Kidney (tissue), 14 donors: ENCODE data around the gene FAM186B. TPM values are rescaled to one million over a fixed set of nuclear protein-coding genes. Genes with fewer than 3 reads are reported as not detected.
A peak's percentile ranks its signal among the peaks of the same experiment; 100 is the strongest.

Experiments used
- DNase-seq, 5 donors: peaks; one replicate each; pipeline ENCODE4 v3.0.0-alpha.2; 2013 to 2020
- FAIRE-seq: peaks from 2 replicates; lab custom pipeline; 2012; peaks lifted over from hg19 to GRCh38; lab: Jason Lieb, UNC
- H3K27ac ChIP-seq, 2 donors: one replicate each; pipeline ENCODE4 v1.7.0; 2013; ENCODE audit warnings: low read depth in 2 of 2, low read length in 2 of 2, inconsistent platforms in 1 of 2
- H3K27me3 ChIP-seq: one replicate; pipeline ENCODE4 v1.7.1; 2013; ENCODE audit warnings: low read length, inconsistent platforms; ENCODE audit not compliant: control insufficient read depth, insufficient read depth
- H3K36me3 ChIP-seq, 3 donors: one replicate each; pipeline versions ENCODE4 v1.7.0 to v1.7.1; 2013; ENCODE audit warnings: low read length in 3 of 3, control low read depth in 1 of 3, inconsistent platforms in 1 of 3; ENCODE audit not compliant: insufficient read depth in 3 of 3, control insufficient read depth in 2 of 3
- H3K4me1 ChIP-seq, 3 donors: one replicate each; pipeline versions ENCODE4 v1.7.0 to v1.7.1; 2013; ENCODE audit warnings: low read length in 3 of 3, inconsistent platforms in 1 of 3, low read depth in 1 of 3; ENCODE audit not compliant: control insufficient read depth in 2 of 3, insufficient read depth in 2 of 3
- H3K4me3 ChIP-seq, 3 donors: one replicate each; pipeline versions ENCODE4 v1.7.0 to v1.8.1; 2013; ENCODE audit warnings: low read length in 3 of 3, control low read depth in 1 of 3, inconsistent platforms in 1 of 3
- H3K9ac ChIP-seq, 3 donors: one replicate each; pipeline versions ENCODE4 v1.7.0 to v1.7.1; 2013; ENCODE audit warnings: low read length in 3 of 3, control low read depth in 1 of 3, inconsistent platforms in 1 of 3
- H3K9me3 ChIP-seq, 3 donors: one replicate each; pipeline versions ENCODE4 v1.7.0 to v1.7.1; 2013; ENCODE audit warnings: low read length in 3 of 3, control low read depth in 1 of 3, inconsistent platforms in 1 of 3; ENCODE audit not compliant: control insufficient read depth in 2 of 3, insufficient read depth in 1 of 3
- CTCF ChIP-seq: IDR thresholded peaks from 3 replicates; pipeline ENCODE4 v1.5.1; 2012; ENCODE audit warnings: mild to moderate bottlenecking, moderate library complexity, borderline replicate concordance; ENCODE audit not compliant: insufficient read depth; ENCODE audit errors: extremely low read depth
- intact Hi-C: fragments of 100-400 bp; cut with DNase I; formaldehyde crosslinking; loops from one replicate; pipeline ENCODE4 v1.11.1; 2022
- polyA plus RNA-seq: library from polyadenylated mRNA; stranded (reverse); fragments of 350-450 nt; fragmentation: Illumina TruSeq; extraction: RNeasy Lipid Tissue Mini Kit (QIAGEN cat#74804); gene quantifications from one replicate; pipeline ENCODE4 v1.2.3, GENCODE V29; 2014; ENCODE audit warnings: low read depth, low replicate concordance; ENCODE audit not compliant: insufficient read depth
- total RNA-seq: library from RNA; stranded (reverse); fragmentation: NEBNext Ultra II Directional; extraction: Animal tissue kit (Norgen Biotek cat#: 25700); gene quantifications from one replicate; pipeline ENCODE4 v1.2.1, GENCODE V29; 2021
- donor health status: control.
- donor health status: control.
- donor health status: control.
- donor health status: control.
- donor health status: control.
- donor health status: DM: yes; HTN: yes; CAD: no.
- donor health status: Normal renal cell carcinoma (clear cell type).

FAM186B gene
- total and polyA plus RNA-seq, 2 donors from 2014 or later = 0.34 to 0.85 TPM

GRCh38 chr12:49585477-49586459 lies 19.7 kb downstream of the FAM186B start:
- intact Hi-C loops = no loop called here
- Histone ChIP-seq H3K9ac (no peak overlapping the region), H3K4me3 (no peak overlapping the region), H3K4me1 (peaks cover 0 to 14% (median 4%) of the 10 kb centered on the region in 3 donors), H3K9me3 (no peaks in the 10 kb centered on the region), H3K27ac (no peak overlapping the region), H3K27me3 (no peaks in the 10 kb centered on the region), H3K36me3 (no peaks in the 10 kb centered on the region)
- TF ChIP-seq CTCF = no peak
- DNase-seq = no peak
- FAIRE-seq = no peak

- no peak overlapping the region for H3K27ac ChIP-seq
- H3K4me3 ChIP-seq = no peak overlapping the region
- no peaks in the 10 kb centered on the region for H3K27me3 ChIP-seq
- peaks cover 0 to 18% (median 6%) of the 10 kb centered on the region in 3 donors for H3K4me1 ChIP-seq
- DNase-seq = peak in 1 of 5 donors; percentile 22
- H3K9me3 ChIP-seq = no peaks in the 10 kb centered on the region
- H3K9ac ChIP-seq = no peak overlapping the region
- FAIRE-seq = no peak
- intact Hi-C loops = no loop called here
- no peak for TF ChIP-seq CTCF
- H3K36me3 ChIP-seq = no peaks in the 10 kb centered on the region
These were observed 20.8 kb downstream of the FAM186B start for GRCh38 chr12:49584591-49584990.

GRCh38 chr12:49583366-49584094 lies 21.9 kb downstream of the FAM186B start:
- intact Hi-C loops = no loop called here
- H3K4me3 ChIP-seq = no peak overlapping the region
- peak overlapping the region in 1 of 2 donors; percentile 38 for H3K27ac ChIP-seq

More at GRCh38 chr12:49583366-49584094, 21.9 kb downstream of the FAM186B start:
- H3K9me3 ChIP-seq = no peaks in the 10 kb centered on the region
- no peak for TF ChIP-seq CTCF
- H3K27me3 ChIP-seq = no peaks in the 10 kb centered on the region
- DNase-seq (peak in 1 of 5 donors; percentile 14), FAIRE-seq (no peak)
- H3K9ac ChIP-seq = no peak overlapping the region
- no peaks in the 10 kb centered on the region for H3K36me3 ChIP-seq
- peaks cover 0 to 18% (median 6%) of the 10 kb centered on the region in 3 donors for H3K4me1 ChIP-seq
